GM23338 (cell line): ENCODE data around the gene BPTF. TPM values are rescaled to one million over a fixed set of nuclear protein-coding genes. Genes with fewer than 3 reads are reported as not detected.
A peak's percentile ranks its signal among the peaks of the same experiment; 100 is the strongest.

ENCODE experiments used
- ATAC-seq: fragments of 200-7000 bp; cut with Tn5 transposase; 3 replicates; pipeline ENCODE4 v1.9.1; 2020
- DNase-seq: peaks from one replicate; pipeline ENCODE4 v3.0.0-alpha.2; 2015; ENCODE audit warnings: low spot score
- H2AFZ ChIP-seq: fragments of 200-600 bp; sonication (generic); 2 replicates; pipeline ENCODE4 v1.8.0; 2016; ENCODE audit warnings: antibody characterized with exemption, mild to moderate bottlenecking, moderate library complexity
- H3F3A ChIP-seq: fragments of 200-600 bp; sonication (generic); replicated peaks from 2 replicates; pipeline ENCODE4 v1.8.0; 2017; ENCODE audit warnings: antibody characterized with exemption, mixed run types, low read depth
- H3K27ac ChIP-seq: fragments of 200-600 bp; sonication (generic); 2 replicates; pipeline ENCODE4 v1.6.1; 2016; ENCODE audit warnings: low read depth
- H3K27me3 ChIP-seq: fragments of 200-600 bp; sonication (generic); 2 replicates; pipeline ENCODE4 v1.8.0; 2016; ENCODE audit warnings: mild to moderate bottlenecking, mixed run types, moderate library complexity; ENCODE audit not compliant: insufficient read depth
- H3K36me3 ChIP-seq: fragments of 200-600 bp; sonication (generic); 2 replicates; pipeline ENCODE4 v1.8.0; 2016; ENCODE audit warnings: mild to moderate bottlenecking; ENCODE audit not compliant: insufficient read depth
- H3K4me1 ChIP-seq: fragments of 200-600 bp; sonication (generic); 2 replicates; pipeline ENCODE4 v1.8.0; 2016; ENCODE audit warnings: mild to moderate bottlenecking, moderate library complexity; ENCODE audit not compliant: insufficient read depth
- H3K4me2 ChIP-seq: fragments of 200-600 bp; sonication (generic); 2 replicates; pipeline ENCODE4 v1.7.1; 2017; ENCODE audit warnings: mixed run types
- H3K4me3 ChIP-seq: fragments of 200-600 bp; sonication (generic); 2 replicates; pipeline ENCODE4 v1.6.1; 2016; ENCODE audit warnings: mixed run types
- H3K79me2 ChIP-seq: fragments of 200-600 bp; sonication (generic); replicated peaks from 2 replicates; pipeline ENCODE4 v1.8.0; 2017; ENCODE audit warnings: mild to moderate bottlenecking; ENCODE audit not compliant: insufficient read depth
- H3K9me2 ChIP-seq: fragments of 200-600 bp; sonication (generic); 2 replicates; pipeline ENCODE4 v1.8.0; 2017; ENCODE audit not compliant: insufficient read depth
- H4K20me1 ChIP-seq: fragments of 200-600 bp; sonication (generic); replicated peaks from 2 replicates; pipeline ENCODE4 v1.8.0; 2017; ENCODE audit warnings: mild to moderate bottlenecking; ENCODE audit not compliant: insufficient read depth
- H3K27ac Mint-ChIP-seq: 2 replicates; pipeline ENCODE4 v1.8.0; 2020; ENCODE audit warnings: inconsistent platforms, mild to moderate bottlenecking, moderate library complexity, mixed read lengths
- H3K27me3 Mint-ChIP-seq: 3 replicates; pipeline ENCODE4 v1.8.0; 2022; ENCODE audit warnings: low read depth, mild to moderate bottlenecking, moderate library complexity, mixed read lengths, inconsistent platforms; ENCODE audit not compliant: insufficient read depth, poor library complexity
- H3K36me3 Mint-ChIP-seq: 3 replicates; pipeline ENCODE4 v1.8.0; 2021; ENCODE audit warnings: low read depth, mild to moderate bottlenecking, inconsistent platforms, moderate library complexity, mixed read lengths
- H3K4me1 Mint-ChIP-seq: 3 replicates; pipeline ENCODE4 v1.8.0; 2020; ENCODE audit warnings: mild to moderate bottlenecking, inconsistent platforms, mixed read lengths
- H3K4me3 Mint-ChIP-seq: 3 replicates; pipeline ENCODE4 v1.8.0; 2021; ENCODE audit warnings: moderate library complexity, mild to moderate bottlenecking, inconsistent platforms, mixed read lengths
- H3K9me3 Mint-ChIP-seq: 3 replicates; pipeline ENCODE4 v1.8.0; 2020; ENCODE audit warnings: moderate library complexity, mild to moderate bottlenecking, inconsistent platforms, mixed read lengths
- CREB1 ChIP-seq: fragments of 250-450 bp; sonication (Bioruptor Pico); IDR thresholded peaks from 2 replicates; pipeline ENCODE4 v1.5.0; 2020; ENCODE audit warnings: low read depth, mild to moderate bottlenecking, moderate library complexity
- EZH2phosphoT487 ChIP-seq: fragments of 200-600 bp; sonication (generic); IDR thresholded peaks from one replicate; pipeline ENCODE4 v1.8.1; 2018; ENCODE audit warnings: antibody characterized with exemption; ENCODE audit not compliant: unreplicated experiment
- JUNB ChIP-seq: IDR thresholded peaks from one replicate; pipeline ENCODE4 v1.6.1; 2016; ENCODE audit warnings: antibody characterized with exemption; ENCODE audit not compliant: unreplicated experiment
- NANOG ChIP-seq: IDR thresholded peaks from 2 replicates; pipeline ENCODE4 v1.6.1; 2016; ENCODE audit warnings: antibody characterized with exemption, borderline replicate concordance
- POLR2AphosphoS5 ChIP-seq: IDR thresholded peaks from 2 replicates; pipeline ENCODE4 v1.6.1; 2016; ENCODE audit warnings: antibody characterized with exemption, low read depth
- ZNF114 ChIP-seq: fragments of 250-450 bp; sonication (Bioruptor Pico); IDR thresholded peaks from 2 replicates; pipeline ENCODE4 v1.5.0; 2020; ENCODE audit warnings: mild to moderate bottlenecking, moderate library complexity
- ZNF331 ChIP-seq: fragments of 250-450 bp; sonication (Bioruptor Pico); IDR thresholded peaks from 2 replicates; pipeline ENCODE4 v1.5.0; 2020; ENCODE audit warnings: low read depth, mild to moderate bottlenecking, moderate library complexity
- ZNF462 ChIP-seq: fragments of 250-450 bp; sonication (Bioruptor Pico); IDR thresholded peaks from 2 replicates; pipeline ENCODE4 v1.5.0; 2020; ENCODE audit warnings: mild to moderate bottlenecking, moderate library complexity
- polyA plus RNA-seq: library from polyadenylated mRNA; unstranded; fragments of >200 nt; fragmentation: Nextera tagmentation; extraction: Ambion mirVana; gene quantifications from 2 replicates; pipeline ENCODE4 v1.2.1, GENCODE V29; 2016
- total RNA-seq: library from RNA; depleted of rRNA; stranded (reverse); fragments of >200 nt; shearing (Covaris generic); gene quantifications from 2 replicates; pipeline ENCODE4 v1.2.3, GENCODE V29; 2014
- TF ChIP-seq, protein P1 (sequence below), 2 experiments: fragments of 200-600 bp in 1 of 2; sonication (generic) in 1 of 2; conservative IDR thresholded peaks; 2 replicates each; pipeline versions ENCODE4 v1.5.1 to v1.6.1; 2016 to 2017; ENCODE audit warnings: antibody characterized with exemption in 2 of 2, low read depth in 2 of 2, mild to moderate bottlenecking in 2 of 2, moderate library complexity in 1 of 2
- TF ChIP-seq, protein P2 (sequence below): IDR thresholded peaks from 2 replicates; pipeline ENCODE4 v1.6.1; 2016; ENCODE audit warnings: antibody characterized with exemption

The BPTF gene
- total and polyA plus RNA-seq, 2 experiments from 2014 or later = 161 to 179 TPM

DNA sequence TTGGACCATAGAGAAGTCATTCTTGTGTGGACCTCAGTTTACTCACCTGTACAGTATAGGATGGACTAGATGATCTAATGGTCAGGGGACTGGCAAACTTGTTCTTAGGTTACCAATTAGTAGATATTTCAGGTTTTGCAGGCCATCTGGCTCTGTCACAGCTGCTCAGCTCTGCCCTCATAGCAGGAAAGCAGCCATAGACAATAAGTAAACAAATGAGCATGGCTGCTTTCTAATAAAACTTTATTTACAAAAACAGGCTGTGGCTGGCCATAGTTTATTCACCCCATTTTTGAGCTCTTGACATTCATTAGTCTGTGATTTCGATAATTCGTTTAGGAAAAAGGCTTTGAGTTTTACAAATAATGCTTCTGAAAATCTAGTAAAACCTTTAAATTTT is 12.7 kb downstream of the BPTF start:
- no peak overlapping the region for H2AFZ ChIP-seq
- ATAC-seq (no peak), DNase-seq (no peak)
- H3K4me2 ChIP-seq = no peak overlapping the region
- H3K27me3 ChIP-seq = no peaks in the 10 kb centered on the region
- H3K36me3 Mint-ChIP-seq = no peaks in the 10 kb centered on the region; the same call in 1 of the 3 replicates
- peak overlapping the region; percentile 52; the same call in 1 of the 2 replicates for H3K27ac Mint-ChIP-seq
- H3K36me3 ChIP-seq = no peaks in the 10 kb centered on the region
- peaks cover 26% of the 10 kb centered on the region for H3K4me1 Mint-ChIP-seq
- H4K20me1 ChIP-seq = peaks cover 65% of the 10 kb centered on the region
- no peak overlapping the region for H3K4me3 Mint-ChIP-seq
- peaks cover 100% of the 10 kb centered on the region for H3K79me2 ChIP-seq
- no peak overlapping the region for H3K4me3 ChIP-seq
- peaks cover 5% of the 10 kb centered on the region for H3K4me1 ChIP-seq
- H3K9me2 ChIP-seq = no peaks in the 10 kb centered on the region
- H3K9me3 Mint-ChIP-seq = no peaks in the 10 kb centered on the region
- H3F3A ChIP-seq = no peaks in the 10 kb centered on the region
- H3K27ac ChIP-seq = 0 out of 2 replicates have a peak overlapping the region, but pooled peaks have one; percentile 4
- TF ChIP-seq, protein P1, sequence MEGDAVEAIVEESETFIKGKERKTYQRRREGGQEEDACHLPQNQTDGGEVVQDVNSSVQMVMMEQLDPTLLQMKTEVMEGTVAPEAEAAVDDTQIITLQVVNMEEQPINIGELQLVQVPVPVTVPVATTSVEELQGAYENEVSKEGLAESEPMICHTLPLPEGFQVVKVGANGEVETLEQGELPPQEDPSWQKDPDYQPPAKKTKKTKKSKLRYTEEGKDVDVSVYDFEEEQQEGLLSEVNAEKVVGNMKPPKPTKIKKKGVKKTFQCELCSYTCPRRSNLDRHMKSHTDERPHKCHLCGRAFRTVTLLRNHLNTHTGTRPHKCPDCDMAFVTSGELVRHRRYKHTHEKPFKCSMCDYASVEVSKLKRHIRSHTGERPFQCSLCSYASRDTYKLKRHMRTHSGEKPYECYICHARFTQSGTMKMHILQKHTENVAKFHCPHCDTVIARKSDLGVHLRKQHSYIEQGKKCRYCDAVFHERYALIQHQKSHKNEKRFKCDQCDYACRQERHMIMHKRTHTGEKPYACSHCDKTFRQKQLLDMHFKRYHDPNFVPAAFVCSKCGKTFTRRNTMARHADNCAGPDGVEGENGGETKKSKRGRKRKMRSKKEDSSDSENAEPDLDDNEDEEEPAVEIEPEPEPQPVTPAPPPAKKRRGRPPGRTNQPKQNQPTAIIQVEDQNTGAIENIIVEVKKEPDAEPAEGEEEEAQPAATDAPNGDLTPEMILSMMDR (conservative IDR thresholded peaks at IDR 0.05; ENCODE audit: low read depth in 2 of 2) = no peak
- TF ChIP-seq EZH2phosphoT487 = no peak
- no peak for TF ChIP-seq CREB1 (CRISPR knock-in tag)
- H3K27me3 Mint-ChIP-seq = peaks cover 2% of the 10 kb centered on the region

- H3K79me2 ChIP-seq = peaks cover 100% of the 10 kb centered on the region
- no peak overlapping the region for H3K4me2 ChIP-seq
- no peaks in the 10 kb centered on the region for H3K9me2 ChIP-seq
- peaks cover 2% of the 10 kb centered on the region for H3K27me3 Mint-ChIP-seq
- peaks cover 5% of the 10 kb centered on the region for H3K4me1 ChIP-seq
- peaks cover 60% of the 10 kb centered on the region for H4K20me1 ChIP-seq
- H3K36me3 ChIP-seq = no peaks in the 10 kb centered on the region
- DNase-seq (no peak), ATAC-seq (no peak)
- no peak overlapping the region for H3K4me3 ChIP-seq
- no peak overlapping the region for H2AFZ ChIP-seq
- H3K27ac ChIP-seq = 0 out of 2 replicates have a peak overlapping the region, but pooled peaks have one; percentile 4
- peaks cover 26% of the 10 kb centered on the region for H3K4me1 Mint-ChIP-seq
- H3K27ac Mint-ChIP-seq = peak overlapping the region; percentile 52; the same call in 1 of the 2 replicates
- H3F3A ChIP-seq = no peaks in the 10 kb centered on the region
- no peaks in the 10 kb centered on the region for H3K9me3 Mint-ChIP-seq
- no peak overlapping the region for H3K4me3 Mint-ChIP-seq
- no peaks in the 10 kb centered on the region for H3K27me3 ChIP-seq
- no peaks in the 10 kb centered on the region; the same call in 1 of the 3 replicates for H3K36me3 Mint-ChIP-seq
- TF ChIP-seq ZNF462 (CRISPR knock-in tag) (no peak), JUNB (no peak), ZNF114 (CRISPR knock-in tag) (no peak), NANOG (no peak), POLR2AphosphoS5 (no peak), ZNF331 (CRISPR knock-in tag) (no peak), CREB1 (CRISPR knock-in tag) (no peak)
- TF ChIP-seq, protein P1 (conservative IDR thresholded peaks at IDR 0.05; ENCODE audit: low read depth in 2 of 2) = no peak
- TF ChIP-seq, protein P2, sequence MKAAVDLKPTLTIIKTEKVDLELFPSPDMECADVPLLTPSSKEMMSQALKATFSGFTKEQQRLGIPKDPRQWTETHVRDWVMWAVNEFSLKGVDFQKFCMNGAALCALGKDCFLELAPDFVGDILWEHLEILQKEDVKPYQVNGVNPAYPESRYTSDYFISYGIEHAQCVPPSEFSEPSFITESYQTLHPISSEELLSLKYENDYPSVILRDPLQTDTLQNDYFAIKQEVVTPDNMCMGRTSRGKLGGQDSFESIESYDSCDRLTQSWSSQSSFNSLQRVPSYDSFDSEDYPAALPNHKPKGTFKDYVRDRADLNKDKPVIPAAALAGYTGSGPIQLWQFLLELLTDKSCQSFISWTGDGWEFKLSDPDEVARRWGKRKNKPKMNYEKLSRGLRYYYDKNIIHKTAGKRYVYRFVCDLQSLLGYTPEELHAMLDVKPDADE = no peak
Observed at GRCh38 chr17:67838538-67838937, 13.2 kb downstream of the BPTF start.
